ENCODE results near the gene RABGAP1L. TPM values are rescaled to one million over a fixed set of nuclear protein-coding genes. Genes with fewer than 3 reads are reported as not detected.

Gene RABGAP1L
- total and polyA plus RNA-seq, 2 of the 4 experiments (the other 2 are of a cell fraction): 7.9 to 26.7 TPM

- H3K27me3 ChIP-seq (ENCODE audit: control insufficient read depth, insufficient read depth, low read length): no peaks in the 10 kb centered on the region
- CTCF ChIA-PET: no interaction called here
- H3K56ac ChIP-seq (ENCODE audit: extremely low read depth, insufficient read depth, low read length): no peak overlapping the region
- H4K8ac ChIP-seq (ENCODE audit: low read depth in 2 of 2, low read length in 2 of 2): no peak overlapping the region
- TF ChIP-seq MAFK (IDR thresholded peaks at IDR 0.05; ENCODE audit: low read depth, low read length) (0 out of 2 replicates have a peak, but pooled peaks have one; percentile 11), CEBPB (IDR thresholded peaks at IDR 0.05; ENCODE audit: low read depth, low read length) (no peak)
- ATAC-seq (ENCODE audit: low read depth): no peak
- no peak overlapping the region for H3K9ac ChIP-seq (ENCODE audit: low read depth, low read length)
- no peak overlapping the region for H2AK9ac ChIP-seq (replicated peaks; ENCODE audit: low read depth, low read length, poor library complexity)
- H2AK5ac ChIP-seq (ENCODE audit: low read depth, low read length): no peak overlapping the region
- dilution Hi-C loops (cut with HindIII; ENCODE audit: low sequenced_read_pairs, unreplicated experiment): no loop called here
- H3K4me3 ChIP-seq (ENCODE audit: insufficient read depth, low read depth, low read length): no peak overlapping the region
- H4K20me1 ChIP-seq (ENCODE audit: insufficient read depth, low read length): no peaks in the 10 kb centered on the region
- H3K4me2 ChIP-seq (ENCODE audit: low read depth, low read length): no peak overlapping the region
- H2BK20ac ChIP-seq (ENCODE audit: low read depth, low read length): no peak overlapping the region
- no peak overlapping the region for H4K5ac ChIP-seq (ENCODE audit: low read depth, low read length)
- H3K79me1 ChIP-seq (ENCODE audit: low read depth in 1 of 2, low read length in 2 of 2): no peaks in the 10 kb centered on the region
- no peak overlapping the region for H2BK15ac ChIP-seq (ENCODE audit: low read depth, low read length)
- H3K23ac ChIP-seq (ENCODE audit: low read depth, low read length): no peak overlapping the region
- H3K27ac ChIP-seq (ENCODE audit: insufficient read depth, low read length): no peak overlapping the region
- H4K91ac ChIP-seq (ENCODE audit: insufficient read depth, low read depth, low read length): no peak overlapping the region
- H2BK120ac ChIP-seq (ENCODE audit: low read depth, low read length): no peak overlapping the region
- no peaks in the 10 kb centered on the region for H3K9me3 ChIP-seq (ENCODE audit: control insufficient read depth, insufficient read depth, low read length)
- intact Hi-C loops (cut with micrococcal nuclease): no loop called here
- no peaks in the 10 kb centered on the region for H3K4me1 ChIP-seq (ENCODE audit: control insufficient read depth, insufficient read depth, low read length)
- no peak overlapping the region for H3K4ac ChIP-seq (ENCODE audit: low read depth, low read length)
- POLR2A ChIA-PET (ENCODE audit: unreplicated experiment): no interaction called here
- no peak overlapping the region for H2BK5ac ChIP-seq (ENCODE audit: low read depth, low read length, poor library complexity, severe bottlenecking)
- H3K9me1 ChIP-seq (ENCODE audit: insufficient read depth, low read length): no peaks in the 10 kb centered on the region; the same call in 1 of the 2 replicates
- H2AFZ ChIP-seq (replicated peaks; ENCODE audit: low read length, poor library complexity): no peak overlapping the region
- H3K14ac ChIP-seq (replicated peaks; ENCODE audit: low read depth, low read length): no peak overlapping the region
- no TSS peak for BruUV-seq (replicated peaks)
- in situ Hi-C loops (cut with MboI; ENCODE audit: low sequenced_read_pairs): no loop called here
- H3K36me3 ChIP-seq (ENCODE audit: control insufficient read depth, insufficient read depth, low read length): no peaks in the 10 kb centered on the region
- no peak overlapping the region for H3K18ac ChIP-seq (ENCODE audit: low read depth, low read length)
- DNase-seq: no peak
Observed at GRCh38 chr1:174445351-174445750, 286.0 kb downstream of the RABGAP1L start.
